GM18505 (cell line): ENCODE results near the gene CDC42.

Source experiments
- ATAC-seq: cut with Tn5 transposase; IDR thresholded peaks from one replicate; pipeline ENCODE4 v1.9.1; 2021; ENCODE audit not compliant: unreplicated experiment
- POLR2A ChIP-seq: IDR thresholded peaks from 4 replicates; pipeline ENCODE4 v1.6.1; 2011; ENCODE audit warnings: borderline replicate concordance; ENCODE audit not compliant: insufficient read depth, insufficient read length; ENCODE audit errors: extremely low read depth

The CDC42 gene

DNA sequence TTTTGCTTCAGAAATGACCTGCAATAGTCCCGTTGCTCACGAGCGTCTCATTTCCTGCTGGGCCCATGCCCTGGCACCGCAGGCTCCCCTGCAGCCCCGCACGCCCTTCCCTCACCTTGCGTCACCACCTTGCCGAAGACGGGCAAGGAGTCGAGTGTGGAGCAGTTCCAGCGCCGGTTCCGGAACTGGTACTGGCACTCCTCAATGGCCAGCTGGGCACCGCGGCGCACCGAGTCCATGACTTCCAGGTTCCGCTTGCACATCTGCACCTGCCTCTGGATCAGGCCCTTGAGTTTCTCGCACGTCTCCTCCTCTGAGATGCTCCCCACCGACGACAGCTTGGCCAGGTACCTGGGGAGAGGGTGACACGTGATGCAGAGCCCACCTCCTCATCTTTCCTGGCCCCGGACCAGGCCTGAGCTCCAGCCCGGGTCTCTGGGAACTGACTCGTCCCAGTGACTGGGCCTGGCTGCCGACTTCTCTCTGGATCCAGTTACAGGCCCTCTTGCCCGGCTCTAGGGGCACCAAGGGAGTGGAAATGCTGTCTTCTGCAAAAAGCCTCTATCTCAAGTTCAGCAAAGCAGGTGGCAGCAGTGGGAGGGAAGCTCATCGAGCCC lies 77.1 kb downstream of the CDC42 start:
- ATAC-seq: no peak
- no peak for TF ChIP-seq POLR2A

DNA sequence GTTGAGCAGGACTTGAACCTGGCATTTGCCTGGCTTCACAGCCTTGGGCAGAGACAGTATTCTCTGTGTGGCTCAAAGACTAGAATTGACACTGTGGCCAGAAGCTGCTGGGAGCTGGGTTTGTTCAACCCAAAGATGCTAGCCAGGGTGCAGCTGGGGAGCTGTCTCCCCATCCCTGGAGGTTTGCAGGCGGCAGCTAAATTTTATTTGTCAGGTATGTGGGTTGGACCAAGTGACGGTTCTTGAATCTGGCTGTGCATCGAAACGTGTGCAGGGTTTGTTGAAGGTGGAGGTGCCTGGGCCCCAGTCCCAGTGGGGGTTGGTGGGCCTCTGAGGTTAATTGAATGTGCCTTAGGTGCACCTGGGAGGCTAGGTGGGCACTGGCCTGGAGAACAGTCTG lies 78.6 kb downstream of the CDC42 start:
- no peak for TF ChIP-seq POLR2A
- no peak for ATAC-seq

DNA sequence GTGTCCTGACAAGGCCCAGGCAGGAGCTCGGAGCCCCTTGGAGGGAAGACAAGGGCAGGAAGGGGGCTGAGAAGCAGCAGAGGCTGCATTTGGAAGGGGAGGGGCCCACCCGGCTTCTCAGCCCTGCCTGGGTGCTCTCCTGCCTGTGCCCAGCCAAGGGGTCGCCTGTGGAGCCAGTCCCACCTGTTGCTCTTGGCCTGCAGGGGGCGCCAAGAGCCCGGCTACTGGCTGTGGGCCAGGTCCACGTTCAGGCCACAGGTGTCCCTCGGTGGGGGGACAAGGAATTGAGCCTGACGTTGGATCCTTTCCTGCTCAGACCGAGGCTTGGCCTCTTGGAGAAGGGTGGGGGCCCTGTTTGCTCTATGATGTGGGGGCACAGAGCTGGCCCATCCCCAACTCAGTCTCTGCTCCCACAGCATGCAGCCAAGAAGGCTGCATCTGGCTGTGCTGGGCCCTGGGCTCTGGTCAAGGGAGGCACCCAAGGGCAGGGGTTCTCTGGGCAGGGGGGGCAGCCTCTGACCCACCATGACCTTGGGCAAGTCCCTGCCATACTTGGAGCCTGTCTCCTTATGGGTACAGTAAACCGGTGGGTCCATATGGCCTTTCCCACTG lies 79.5 kb downstream of the CDC42 start:
- ATAC-seq: no peak
- no peak for TF ChIP-seq POLR2A

DNA sequence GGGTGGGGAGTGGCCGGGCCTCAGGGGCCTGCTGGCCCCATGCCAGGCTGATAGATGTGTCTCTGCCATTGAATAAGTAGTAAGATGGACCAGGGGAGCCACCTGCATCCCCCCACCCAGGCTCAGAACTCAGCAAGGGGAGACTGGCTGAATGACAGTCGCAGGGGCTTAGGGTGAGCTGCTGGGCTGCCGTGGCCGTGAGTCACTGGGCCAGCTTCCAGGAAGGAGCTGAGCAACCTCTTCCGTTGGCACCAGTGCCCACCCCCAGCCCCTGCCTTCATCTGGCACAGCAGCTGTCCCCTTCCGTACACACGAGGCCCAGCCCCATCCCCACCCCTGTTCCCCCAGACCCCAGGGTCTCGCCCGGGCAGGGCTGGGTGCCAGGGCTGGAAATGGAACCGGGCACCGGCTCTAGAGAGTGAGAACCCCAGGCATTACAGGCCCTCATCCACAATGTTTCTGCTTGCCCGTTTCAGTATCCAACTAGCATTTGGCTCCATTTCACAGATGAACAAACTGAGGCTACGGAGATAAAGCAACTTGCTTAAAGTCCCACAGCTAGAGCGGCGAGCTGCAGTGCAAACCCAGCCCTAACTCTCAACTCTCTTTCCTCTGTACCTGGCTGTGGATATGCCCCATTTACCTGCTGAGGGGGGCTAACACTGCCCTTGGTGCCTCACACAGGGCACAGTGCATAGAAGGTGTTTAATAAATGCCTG lies 80.2 kb downstream of the CDC42 start:
- TF ChIP-seq POLR2A: no peak
- no peak for ATAC-seq

DNA sequence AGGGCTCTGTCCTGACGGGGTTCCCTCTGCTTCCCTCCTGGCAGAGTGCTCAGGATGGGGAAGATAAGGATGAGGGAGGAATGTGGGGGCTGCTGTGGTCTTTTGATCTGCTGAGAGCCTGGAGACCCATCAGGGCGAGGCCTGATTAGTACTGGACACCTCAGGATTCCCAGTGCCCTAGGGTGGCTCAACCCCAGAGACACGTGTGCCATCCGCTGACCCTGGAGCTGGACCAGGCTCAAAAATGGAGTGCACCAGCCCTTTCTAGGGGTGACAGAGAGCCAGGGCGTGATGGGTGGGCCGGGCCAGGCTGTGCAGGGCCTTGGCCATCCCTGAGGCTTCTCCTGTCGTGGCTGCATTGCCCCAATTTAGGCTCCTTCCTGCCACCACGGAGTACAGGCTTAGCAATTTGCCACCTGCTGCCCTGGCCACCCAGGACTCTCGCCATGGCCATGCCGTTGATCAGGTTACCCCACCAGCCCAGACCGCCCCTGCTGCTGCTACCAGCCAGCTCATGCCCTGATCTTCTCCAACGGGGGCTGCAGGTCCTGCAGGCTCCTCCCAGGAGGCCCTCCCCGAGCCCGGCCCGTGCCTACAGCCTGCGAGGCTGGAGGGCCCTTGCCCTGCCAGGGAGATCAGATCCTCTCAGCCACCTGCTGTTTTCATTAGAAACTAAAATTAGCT lies 80.9 kb downstream of the CDC42 start:
- TF ChIP-seq POLR2A: no peak
- no peak for ATAC-seq

DNA sequence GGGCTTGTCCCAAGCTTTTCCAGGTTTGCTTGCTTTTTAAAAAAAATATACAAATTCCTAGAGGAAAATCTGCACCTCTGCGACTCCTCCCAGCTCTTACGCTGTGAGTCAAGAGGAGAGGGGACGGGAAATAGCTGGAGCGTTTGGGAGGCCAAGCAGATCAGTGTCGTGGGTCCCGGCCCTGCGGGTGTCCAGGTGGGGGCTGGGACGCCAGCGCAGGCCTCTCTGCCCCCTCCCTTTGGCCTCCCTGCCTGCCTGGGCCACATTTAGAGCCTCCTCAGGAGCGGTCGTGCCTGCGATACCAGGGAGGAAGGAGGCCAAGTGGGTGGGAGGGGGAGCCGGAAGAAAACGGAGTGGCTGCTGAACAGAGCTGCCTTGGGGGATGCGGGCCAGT lies 81.4 kb downstream of the CDC42 start:
- TF ChIP-seq POLR2A: no peak

DNA sequence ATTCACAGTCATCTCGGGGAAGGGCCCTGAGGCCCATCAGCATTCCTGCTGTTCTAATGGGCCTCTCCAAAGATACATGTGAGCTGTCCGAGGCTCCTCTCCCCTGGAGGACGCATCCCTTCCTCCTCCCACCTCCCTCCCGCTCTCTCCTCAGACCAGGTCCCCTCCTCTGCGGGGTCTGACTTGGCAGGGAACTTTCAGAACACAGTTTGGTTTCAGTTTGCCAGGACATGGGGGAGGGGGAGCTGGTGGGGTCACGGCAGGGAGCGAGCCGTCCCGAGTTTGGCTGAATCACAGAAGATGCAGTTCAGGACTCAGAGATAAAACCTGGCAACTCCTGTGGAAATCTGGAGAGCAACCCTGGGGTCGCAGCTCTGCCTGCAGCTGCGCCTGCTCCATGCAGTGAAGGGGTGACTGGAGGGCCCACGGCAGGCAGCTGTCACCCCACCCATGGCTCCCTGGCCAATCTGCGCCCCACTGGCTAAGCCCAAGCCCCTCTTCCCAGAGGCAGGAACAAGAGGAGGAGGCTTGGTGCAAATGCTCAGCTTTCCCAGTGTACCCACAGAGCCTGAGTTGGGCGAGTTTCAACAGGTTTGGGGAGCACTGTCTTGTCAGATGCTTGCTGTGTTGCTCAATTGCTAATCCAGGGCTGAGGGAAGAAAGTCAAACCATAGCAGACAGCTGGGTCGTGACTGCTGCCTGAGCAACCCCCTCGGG lies 84.7 kb downstream of the CDC42 start:
- ATAC-seq: no peak
- no peak for TF ChIP-seq POLR2A

More for the DNA sequence above, 81.4 kb downstream of the CDC42 start:
- no peak for ATAC-seq

DNA sequence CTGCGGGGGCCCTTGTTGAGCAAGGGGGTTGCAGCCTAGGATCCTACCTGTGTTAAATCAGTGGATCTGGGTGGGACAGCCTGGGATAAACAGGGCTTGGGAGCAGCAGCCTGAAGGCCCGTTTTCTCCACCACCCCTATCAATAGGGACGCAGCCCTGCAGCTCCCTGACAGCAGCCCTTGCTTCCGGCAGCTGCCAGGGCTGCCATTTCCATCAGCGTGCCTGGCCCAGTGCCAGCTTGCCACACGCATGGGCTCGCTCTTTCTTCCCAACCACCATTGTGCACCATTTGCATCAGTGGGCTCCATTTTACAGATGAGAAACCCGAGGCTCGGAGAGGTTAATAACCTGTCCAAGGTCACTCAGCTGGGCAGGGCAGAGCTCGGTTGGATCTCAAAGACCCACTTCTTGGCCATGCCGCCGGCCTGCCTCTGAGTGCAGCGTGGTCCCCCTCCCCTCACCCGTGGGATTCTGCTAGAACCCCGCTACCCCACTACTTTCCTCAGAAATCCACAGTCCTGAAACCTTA lies 86.6 kb downstream of the CDC42 start:
- TF ChIP-seq POLR2A: no peak

DNA sequence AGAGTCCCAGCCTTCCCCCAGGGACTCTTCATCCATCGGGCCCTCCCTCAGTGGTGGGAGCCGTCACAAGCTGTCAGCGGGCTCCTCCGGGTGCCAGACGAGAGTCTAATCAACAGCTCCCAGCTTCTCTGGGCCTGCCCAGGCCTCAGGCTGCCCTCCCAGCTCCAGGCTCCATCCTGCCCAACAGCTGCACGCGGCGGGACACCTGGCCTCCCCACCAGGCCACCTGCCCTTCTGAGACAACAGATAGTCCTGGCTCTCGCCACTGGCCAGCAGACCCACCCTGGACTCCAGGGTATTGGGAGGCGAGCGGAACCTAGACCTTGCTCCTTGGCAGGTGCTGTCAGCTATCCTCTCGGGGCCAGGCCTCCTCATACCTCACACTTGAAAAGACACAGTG lies 87.3 kb downstream of the CDC42 start:
- no peak for TF ChIP-seq POLR2A
- no peak for ATAC-seq

More for the DNA sequence above, 86.6 kb downstream of the CDC42 start:
- no peak for ATAC-seq
